Left ventricle myocardium inferior (tissue), 1 donor: Measurements from ENCODE around the gene GRIN3A. TPM values are rescaled to one million over a fixed set of nuclear protein-coding genes. Genes with fewer than 3 reads are reported as not detected.

Experiments
- DNase-seq: peaks from one replicate; pipeline ENCODE4 v3.0.0-alpha.2; 2020
- H3K27ac ChIP-seq: fragments of 200-600 bp; replicated peaks from 2 replicates; pipeline ENCODE4 v1.8.0; 2021
- H3K27me3 ChIP-seq: fragments of 200-600 bp; 2 replicates; pipeline ENCODE4 v1.8.0; 2021; ENCODE audit warnings: low read depth
- H3K36me3 ChIP-seq: fragments of 200-600 bp; 2 replicates; pipeline ENCODE4 v1.8.0; 2021
- H3K4me1 ChIP-seq: fragments of 200-600 bp; 2 replicates; pipeline ENCODE4 v1.8.0; 2021
- H3K4me3 ChIP-seq: fragments of 200-600 bp; 2 replicates; pipeline ENCODE4 v1.8.0; 2021; ENCODE audit warnings: mild to moderate bottlenecking, moderate library complexity
- H3K9me3 ChIP-seq: fragments of 200-600 bp; replicated peaks from 2 replicates; pipeline ENCODE4 v1.8.0; 2021
- CTCF ChIP-seq: fragments of 200-600 bp; IDR thresholded peaks from 2 replicates; pipeline ENCODE4 v1.8.0; 2021; ENCODE audit warnings: antibody characterized with exemption, mild to moderate bottlenecking, borderline replicate concordance
- intact Hi-C: fragments of 100-400 bp; cut with micrococcal nuclease; formaldehyde crosslinking; loops from one replicate; pipeline ENCODE4 v1.11.0; 2022
- total RNA-seq: library from RNA; stranded (reverse); fragmentation: NEBNext Ultra II Directional; extraction: Animal tissue kit (Norgen Biotek cat#: 25700); gene quantifications from one replicate; pipeline ENCODE4 v1.2.1, GENCODE V29; 2021
- donor health status: DM: no; HTN: yes; CAD: no; lungs with severe emphysema.

The GRIN3A gene
- total RNA-seq, 1 donor from 2014 or later: 0.49 TPM

DNA sequence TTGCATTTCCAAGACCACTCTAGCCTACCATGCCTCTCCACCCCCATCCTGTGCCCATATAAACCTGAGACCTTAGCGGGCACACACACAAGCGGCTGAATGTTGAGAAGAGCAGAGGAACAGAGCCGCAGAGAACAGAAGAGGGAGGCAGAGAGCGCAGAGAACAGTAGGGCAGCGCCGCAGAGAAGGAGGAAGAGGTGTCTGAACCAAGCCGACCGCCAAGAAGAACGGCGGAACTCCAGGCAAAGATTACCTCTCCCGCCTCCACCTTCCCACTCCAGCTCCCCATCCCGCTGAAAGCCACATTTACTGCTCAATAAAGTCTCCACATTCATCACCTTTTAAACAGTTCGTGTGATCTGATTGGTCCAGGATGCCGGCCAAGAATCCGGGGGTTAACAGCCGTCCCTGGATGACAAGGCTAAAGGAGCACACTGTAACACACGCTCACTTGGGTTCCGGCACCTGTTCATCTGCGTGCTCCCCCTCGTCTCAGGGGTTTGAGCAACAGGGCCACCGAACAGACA, 33.2 kb downstream of the GRIN3A start:
- TF ChIP-seq CTCF: peak; percentile 39
- H3K27me3 ChIP-seq: peaks cover 7% of the 10 kb centered on the region
- H3K4me1 ChIP-seq: peaks cover 8% of the 10 kb centered on the region
- peak overlapping the region; percentile 55 for H3K4me3 ChIP-seq
- no peaks in the 10 kb centered on the region for H3K36me3 ChIP-seq
- H3K9me3 ChIP-seq: no peaks in the 10 kb centered on the region
- DNase-seq: peak; percentile 19
- intact Hi-C loops: no loop called here
- no peak overlapping the region for H3K27ac ChIP-seq

- intact Hi-C loops: no loop called here
These were observed 36.2 kb downstream of the GRIN3A start for GRCh38 chr9:101702257-101702656.

DNA sequence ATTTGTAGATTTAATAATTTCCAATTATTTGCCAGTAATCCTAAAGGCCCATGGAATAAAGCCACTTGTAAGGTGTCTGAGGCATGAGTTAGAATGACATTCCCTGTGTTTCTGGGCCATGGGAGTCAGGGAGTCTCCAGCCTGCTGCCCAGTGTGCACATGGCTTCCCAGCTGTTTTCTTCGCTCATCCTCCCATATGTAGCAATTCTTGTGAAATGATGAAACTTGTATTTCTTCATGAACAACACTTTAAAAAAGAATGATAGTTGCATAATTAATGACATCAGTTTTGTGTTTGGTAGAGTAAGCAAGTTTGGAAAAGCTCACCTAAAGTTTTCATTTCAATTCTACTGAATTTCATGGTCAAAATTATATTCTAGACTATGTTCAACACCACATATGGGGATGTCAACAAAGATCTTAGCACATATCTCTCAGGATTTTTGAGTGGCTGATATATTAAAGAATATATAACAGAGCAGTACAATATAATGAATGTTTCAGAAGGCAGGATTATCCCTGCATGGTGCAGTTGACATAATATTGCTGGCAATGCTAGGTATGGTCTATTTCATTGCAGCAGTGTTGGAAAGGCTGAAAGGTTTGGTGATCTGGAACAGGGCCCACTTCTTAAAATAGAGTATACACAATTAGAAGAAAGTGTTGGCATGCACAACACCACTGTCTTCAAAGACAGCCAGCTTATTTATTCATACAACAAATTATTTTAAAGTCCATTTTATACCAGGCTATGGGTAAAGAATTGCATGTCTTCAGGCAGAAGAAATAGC, 44.7 kb downstream of the GRIN3A start:
- Histone ChIP-seq H3K4me1 (peaks cover 24% of the 10 kb centered on the region), H3K27ac (no peak overlapping the region), H3K36me3 (no peaks in the 10 kb centered on the region), H3K4me3 (no peak overlapping the region), H3K27me3 (no peaks in the 10 kb centered on the region), H3K9me3 (no peaks in the 10 kb centered on the region)
- no peak for TF ChIP-seq CTCF
- intact Hi-C loops: no loop called here
- DNase-seq: no peak

More at GRCh38 chr9:101702257-101702656, 36.2 kb downstream of the GRIN3A start:
- TF ChIP-seq CTCF: no peak
- peaks cover 8% of the 10 kb centered on the region for H3K4me1 ChIP-seq
- peaks cover 3% of the 10 kb centered on the region for H3K27me3 ChIP-seq
- peaks cover 13% of the 10 kb centered on the region for H3K9me3 ChIP-seq
- H3K27ac ChIP-seq: no peak overlapping the region
- no peak overlapping the region for H3K4me3 ChIP-seq
- DNase-seq: no peak
- no peaks in the 10 kb centered on the region for H3K36me3 ChIP-seq

DNA sequence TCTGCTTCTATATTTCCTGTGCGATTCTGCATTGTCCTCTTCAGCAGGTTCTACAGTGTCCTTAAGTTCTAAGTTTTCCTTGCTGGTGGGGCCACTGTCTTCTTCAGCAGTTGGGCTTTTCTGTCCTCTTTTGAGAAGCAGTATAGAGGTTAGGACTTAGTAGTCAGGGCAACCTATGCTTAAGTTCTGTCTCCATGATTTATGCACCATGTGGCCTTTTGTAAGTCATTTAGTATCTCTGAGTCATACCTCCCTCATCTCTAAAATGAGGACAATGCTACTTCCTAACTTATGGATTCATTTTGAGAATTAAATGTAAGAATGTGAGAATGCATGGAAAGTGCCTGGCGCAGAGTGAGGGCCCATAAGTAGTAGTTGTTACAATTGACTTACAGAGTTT, 46.8 kb downstream of the GRIN3A start:
- DNase-seq: no peak
- Histone ChIP-seq H3K27ac (no peak overlapping the region), H3K36me3 (no peaks in the 10 kb centered on the region), H3K4me1 (peaks cover 25% of the 10 kb centered on the region), H3K27me3 (no peaks in the 10 kb centered on the region), H3K4me3 (no peak overlapping the region), H3K9me3 (no peaks in the 10 kb centered on the region)
- intact Hi-C loops: no loop called here
- TF ChIP-seq CTCF: no peak

DNA sequence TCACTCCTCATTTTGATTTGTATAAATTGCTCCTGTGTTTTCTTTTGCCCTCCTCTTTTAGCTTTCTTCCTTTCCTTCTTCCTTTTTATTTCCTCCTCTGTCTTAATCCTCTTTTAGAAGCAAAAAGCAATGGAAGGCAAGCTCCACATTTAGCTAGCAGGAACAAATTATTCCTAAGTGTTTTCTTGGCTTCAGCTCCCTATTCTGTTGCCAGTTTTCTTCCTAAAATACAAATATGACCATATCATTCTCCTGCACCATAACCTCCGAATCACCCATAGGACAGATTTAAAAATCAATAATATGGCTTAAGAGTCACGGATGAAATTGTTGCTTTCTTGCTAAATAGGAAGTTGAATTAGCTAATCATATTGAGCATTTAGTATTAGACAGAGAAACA, 49.4 kb downstream of the GRIN3A start:
- no peak overlapping the region for H3K27ac ChIP-seq
- DNase-seq: no peak
- H3K27me3 ChIP-seq: no peaks in the 10 kb centered on the region
- no peak for TF ChIP-seq CTCF
- no peaks in the 10 kb centered on the region for H3K36me3 ChIP-seq
- no peaks in the 10 kb centered on the region for H3K9me3 ChIP-seq
- H3K4me3 ChIP-seq: no peak overlapping the region
- H3K4me1 ChIP-seq: peaks cover 17% of the 10 kb centered on the region
- intact Hi-C loops: no loop called here
